Activated T-cell treated with anti-CD3 and anti-CD28 coated beads, Interleukin-2, amount 50 U/mL, for 48 hours (primary cell): ENCODE data around the gene AFF3.
A peak's percentile ranks its signal among the peaks of the same experiment; 100 is the strongest.

Experiments
- DNase-seq, 2 experiments: peaks; one replicate each; pipeline ENCODE4 v3.0.0-alpha.2; 2020

Gene AFF3

GRCh38 chr2:100066246-100066645 lies 76.1 kb downstream of the AFF3 start:
- DNase-seq = no peak

DNA sequence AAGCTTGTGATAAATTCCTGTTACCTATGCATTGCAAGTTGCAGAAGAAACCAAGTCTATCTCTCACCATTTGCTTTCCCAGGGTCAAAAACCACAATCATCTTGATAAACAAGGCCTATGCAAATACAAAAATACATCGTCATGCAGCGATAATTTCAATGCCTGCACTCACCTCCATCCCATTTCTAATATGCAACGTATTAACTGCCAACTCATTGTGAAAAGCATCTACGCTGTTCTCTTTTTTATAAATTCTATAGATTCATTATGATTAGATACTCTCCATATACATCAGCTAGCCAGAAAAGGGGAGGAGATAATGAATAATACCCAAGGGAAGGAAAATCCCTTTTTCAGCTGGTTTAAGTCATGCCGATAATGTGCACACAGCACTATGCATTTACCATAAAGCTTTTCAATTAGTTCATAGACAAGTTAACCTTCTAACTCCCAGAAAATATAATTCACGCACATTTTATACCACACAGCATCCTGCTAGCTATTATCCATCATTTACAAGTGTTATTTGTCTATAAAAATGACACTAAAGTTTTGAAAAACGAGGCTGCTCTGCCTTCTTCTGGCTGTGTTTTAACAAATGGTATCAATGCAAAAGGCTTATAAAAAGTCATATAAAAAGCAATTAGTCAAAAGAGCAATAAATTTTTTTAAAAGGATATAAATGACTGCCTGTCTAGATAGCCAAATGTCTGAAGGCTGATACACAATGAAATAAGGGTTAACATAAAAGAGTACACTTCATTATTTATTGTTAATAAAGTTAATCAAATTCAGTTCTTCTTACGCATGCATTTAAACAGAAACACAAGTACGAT lies 77.6 kb downstream of the AFF3 start:
- no peak for DNase-seq

DNA sequence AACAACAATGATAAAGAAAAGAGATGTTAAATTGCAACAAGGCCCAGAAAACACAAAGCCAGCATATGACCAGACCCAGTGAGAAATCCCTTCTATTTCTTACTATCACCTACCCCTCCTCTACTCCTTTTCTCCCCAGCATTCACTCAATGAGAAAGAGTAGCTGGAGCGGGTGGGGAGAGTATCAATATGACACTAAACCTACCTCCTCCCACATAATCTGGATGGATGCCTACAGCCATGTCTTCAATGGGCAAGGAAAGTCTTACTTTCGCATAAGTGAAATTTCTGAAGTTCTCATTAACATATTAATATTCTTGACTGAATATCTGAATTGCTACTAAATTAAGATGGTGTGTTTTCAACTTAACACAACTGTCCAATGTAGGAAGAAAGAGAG lies 78.2 kb downstream of the AFF3 start:
- DNase-seq = no peak

DNA sequence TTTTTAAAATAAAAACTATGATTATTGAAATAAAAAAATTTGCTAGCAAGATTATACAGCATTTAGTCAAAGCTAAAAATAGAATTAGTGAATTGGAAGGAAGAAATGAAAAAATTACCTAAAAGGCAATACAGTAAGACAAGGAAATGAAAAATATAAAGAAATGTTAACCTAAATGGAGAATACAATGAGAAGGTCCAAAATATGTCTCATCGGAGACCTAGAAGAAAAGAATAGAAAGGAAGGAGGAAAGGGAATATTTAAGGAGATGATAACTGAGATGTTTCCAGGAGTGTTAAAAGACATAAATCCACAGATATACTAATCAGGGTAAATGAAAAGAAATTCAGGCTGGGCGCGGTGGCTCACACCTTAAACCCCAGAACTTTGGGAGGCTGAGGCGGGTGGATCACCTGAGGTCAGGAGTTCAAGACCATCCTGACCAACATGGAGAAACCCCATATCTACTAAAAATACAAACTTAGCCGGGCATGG lies 78.9 kb downstream of the AFF3 start:
- no peak for DNase-seq

DNA sequence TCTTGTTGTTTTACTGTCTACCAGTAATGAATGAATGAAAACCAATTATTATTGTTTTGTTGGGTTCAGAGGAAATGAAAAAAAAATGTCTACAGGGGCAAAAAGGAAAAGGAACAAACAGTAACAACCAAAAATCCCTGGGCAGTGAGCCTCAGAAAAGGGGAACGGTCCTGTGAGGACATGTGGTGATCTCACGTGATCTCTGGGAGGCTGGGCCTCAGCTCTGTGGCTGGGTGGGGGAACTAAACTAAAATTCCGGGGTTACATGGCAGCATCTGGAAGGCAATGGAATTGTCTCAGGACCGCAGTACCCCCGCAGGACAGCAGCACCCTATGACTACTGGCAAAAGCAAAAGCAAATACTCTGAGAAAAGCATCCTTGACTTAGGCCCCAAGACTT lies 80.1 kb downstream of the AFF3 start:
- no peak for DNase-seq

GRCh38 chr2:100060875-100061274 lies 81.5 kb downstream of the AFF3 start:
- peak; percentile 44 to 47 for DNase-seq

DNA sequence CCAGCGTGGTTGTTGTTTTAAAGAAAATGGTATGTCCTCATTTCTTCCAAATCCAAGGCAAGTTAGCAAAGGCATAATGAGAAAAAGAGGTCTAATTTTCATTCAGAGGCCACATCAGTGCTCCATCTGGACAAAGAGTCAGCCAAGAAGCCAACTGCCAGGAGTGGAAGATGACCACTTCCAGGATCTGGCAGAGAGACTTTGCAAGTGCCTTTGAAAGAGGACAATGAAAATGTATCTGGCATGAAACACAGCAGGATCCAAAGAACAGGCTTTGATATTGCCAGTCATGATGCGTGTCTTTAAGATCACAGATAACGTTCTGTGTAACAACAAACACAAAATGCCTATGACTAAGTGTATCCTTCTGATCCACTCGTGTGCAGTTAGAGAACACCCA lies 82.8 kb downstream of the AFF3 start:
- DNase-seq = no peak

DNA sequence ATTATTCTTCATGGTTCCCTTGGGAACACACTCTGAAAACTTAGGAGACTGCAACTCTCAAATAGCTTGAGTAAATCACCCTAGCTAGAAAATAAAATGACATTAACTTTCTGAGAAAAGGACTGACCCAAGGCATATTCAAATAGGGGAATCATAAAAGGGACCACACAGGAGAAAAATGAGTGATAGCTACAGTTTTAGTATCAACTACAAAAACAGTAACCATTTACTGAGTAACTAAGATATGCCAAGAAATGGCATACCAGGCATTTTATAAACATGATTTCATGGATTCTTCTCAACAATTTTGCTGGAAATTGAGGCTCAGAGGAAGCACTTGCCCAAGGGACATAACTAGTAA lies 84.5 kb downstream of the AFF3 start:
- no peak for DNase-seq

GRCh38 chr2:100054426-100054825 lies 88.0 kb downstream of the AFF3 start:
- DNase-seq = no peak

DNA sequence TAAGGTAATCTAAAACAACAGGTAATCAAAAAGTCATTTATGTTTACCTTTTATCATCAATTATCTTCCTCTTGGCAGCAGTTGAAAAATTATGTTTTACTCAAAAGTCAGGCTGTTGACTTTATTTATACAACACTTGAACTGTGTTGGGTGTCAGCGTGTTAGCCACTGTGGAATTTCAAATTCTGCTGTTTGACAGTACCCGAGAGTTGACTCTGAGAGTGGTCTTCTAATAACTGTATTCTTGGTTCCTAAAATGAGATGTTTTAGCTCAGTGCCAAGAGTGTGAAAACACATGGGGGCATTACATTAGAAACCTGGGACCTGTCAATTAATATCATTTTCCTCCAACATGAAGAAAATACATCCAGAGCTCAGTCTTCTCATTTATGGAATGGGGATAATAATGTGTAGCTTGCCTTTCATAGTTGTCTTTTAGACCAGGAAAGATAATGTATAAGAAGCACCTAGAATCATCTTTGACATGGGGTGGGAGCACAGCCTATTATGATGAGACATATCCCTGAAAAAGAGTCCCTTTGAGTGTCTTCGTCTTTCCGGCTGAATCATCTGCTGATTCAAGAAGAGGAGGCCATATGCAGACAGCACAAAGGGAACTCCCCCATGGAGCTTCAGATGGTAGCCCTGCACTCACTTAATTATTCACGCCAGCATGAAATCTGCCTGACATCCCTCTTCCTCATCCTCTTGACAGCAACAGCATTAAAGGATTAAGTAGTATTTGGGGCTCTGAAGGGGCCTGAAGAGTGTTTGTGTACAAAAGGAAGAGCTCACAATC lies 89.1 kb downstream of the AFF3 start:
- DNase-seq = no peak

GRCh38 chr2:100052650-100053049 lies 89.7 kb downstream of the AFF3 start:
- DNase-seq = no peak

DNA sequence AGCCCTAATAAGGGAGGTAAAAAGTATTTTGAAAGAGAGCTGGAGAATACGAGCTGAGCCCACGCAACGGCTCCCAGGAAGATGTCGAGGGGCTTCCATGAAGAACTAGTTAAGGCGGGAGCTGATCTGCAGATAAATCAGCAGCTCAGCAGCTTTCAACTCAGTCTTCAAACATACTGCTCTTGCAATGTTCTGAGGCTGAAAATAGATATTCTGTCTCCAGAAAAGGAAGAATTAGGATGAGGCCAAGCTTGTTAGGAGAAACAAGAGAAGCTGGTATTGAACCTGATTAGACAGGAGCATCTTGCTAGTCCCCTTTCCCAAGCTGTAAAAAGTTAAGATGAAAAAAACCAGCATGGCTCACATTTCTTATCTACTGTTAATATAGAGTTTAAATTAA lies 91.1 kb downstream of the AFF3 start:
- DNase-seq = no peak

DNA sequence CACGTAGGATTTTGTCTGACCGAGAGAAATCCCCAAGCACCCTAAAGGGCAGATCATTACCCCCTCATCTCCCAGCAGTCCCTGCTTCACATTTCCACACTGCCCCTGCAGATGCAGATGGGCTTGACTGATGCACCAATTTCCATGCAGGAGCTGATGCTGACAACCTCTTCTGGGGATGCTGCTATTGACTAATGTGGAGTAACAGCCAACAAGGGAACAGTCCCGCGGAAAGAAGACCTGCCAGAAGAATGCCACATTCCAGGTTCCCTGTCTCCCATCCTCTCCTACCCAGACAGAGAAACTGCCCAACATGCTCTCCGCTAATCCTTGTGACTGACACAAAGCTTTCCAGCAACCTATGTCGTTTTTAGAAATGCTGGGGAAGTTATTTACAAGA lies 91.7 kb downstream of the AFF3 start:
- DNase-seq = no peak

- no peak for DNase-seq
Observed at GRCh38 chr2:100046961-100047947, 95.1 kb downstream of the AFF3 start.

DNA sequence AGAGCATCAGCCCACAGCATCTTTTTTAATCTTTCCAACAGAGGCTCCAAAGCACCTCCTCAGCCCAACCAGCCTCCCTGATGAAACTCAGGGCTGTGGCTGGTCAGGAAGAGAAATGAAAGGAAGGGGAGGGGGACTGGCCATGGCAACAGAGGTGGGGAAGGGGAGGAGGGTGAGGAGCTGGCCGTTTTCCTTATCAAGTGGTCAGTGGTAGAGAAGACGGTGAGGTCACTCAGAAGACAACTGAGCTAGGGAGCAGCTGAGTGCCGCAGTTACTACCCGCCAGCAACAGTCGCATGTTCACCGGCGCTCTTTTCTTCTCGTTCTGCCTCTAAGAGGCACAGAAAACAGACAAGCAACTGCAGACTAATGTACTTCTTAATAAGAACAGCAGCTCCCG lies 97.4 kb downstream of the AFF3 start:
- no peak for DNase-seq

DNA sequence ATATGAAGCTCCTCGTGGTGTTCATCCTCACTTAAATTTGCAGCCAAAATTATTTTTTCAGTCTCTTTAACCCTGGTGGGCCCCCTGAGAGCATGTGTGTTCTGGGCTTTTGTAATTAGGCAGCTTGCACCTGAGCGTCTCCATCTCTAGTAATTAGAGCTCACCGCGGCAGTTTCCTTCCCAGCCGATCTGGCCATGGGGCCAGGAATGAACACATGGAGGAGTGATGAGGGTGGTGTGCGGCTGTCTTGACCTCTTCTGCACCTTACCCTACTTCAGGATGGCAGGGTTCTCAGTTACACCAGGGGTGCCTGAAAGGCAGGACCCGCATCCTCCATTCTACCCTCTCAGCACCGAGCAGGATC lies 98.5 kb downstream of the AFF3 start:
- no peak for DNase-seq

DNA sequence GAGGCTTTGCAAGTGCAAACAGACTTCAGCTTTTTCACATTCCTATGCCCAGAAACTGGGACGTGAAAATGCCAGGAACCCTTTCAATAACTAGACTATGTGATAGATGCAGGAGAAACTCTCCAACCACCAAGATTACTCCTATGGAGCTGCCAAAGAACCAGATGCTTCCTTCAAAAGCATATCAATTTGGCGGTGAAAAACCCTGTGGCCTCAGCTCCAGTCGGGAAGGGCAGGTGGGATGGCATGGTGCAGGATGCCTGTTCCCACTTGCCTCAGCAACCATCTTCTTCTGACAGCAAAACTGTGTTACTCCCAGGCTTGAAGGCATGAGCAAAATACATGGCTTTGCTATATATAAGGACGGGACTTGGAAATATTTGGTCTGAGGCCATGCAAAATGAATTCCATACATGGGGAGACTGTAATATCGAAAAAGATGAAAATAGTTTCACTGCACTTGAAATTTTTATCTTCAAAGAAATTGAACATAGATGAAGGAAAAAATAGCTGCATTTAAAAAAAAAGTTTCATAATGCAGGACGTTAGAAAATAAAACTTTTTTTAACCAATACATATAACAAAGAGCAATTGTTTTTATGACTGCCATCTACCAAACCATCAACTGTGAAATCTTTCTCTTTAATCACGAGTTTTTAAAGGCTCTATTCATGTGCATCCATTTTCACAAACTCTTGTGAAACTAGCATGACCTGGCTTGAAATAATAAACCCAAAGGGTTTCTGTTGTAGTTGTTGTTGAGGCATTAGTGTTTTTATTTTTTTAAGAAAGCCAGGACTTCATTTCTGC lies 99.1 kb downstream of the AFF3 start:
- no peak for DNase-seq

- no peak for DNase-seq
Observed at GRCh38 chr2:100042562-100042961, 99.8 kb downstream of the AFF3 start.

DNA sequence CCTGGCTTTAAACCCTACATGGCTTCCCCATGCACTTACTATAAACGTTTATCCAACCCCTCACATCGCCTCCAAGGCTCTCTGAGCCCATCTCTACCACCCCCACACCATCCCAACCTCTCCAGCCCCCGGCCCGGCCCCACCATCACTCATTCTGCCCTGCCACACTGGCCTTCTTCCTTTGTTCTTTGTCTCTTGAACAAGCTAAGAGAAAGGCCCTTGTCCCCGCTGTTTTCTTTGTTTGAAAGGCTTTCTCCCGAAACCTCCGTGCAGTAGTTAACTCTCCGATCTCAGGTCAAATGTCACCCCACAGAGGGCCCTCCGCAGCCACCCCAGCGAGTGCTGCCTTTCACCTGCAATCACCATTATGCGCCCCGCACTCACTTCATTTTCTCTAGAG lies 100.4 kb downstream of the AFF3 start:
- no peak for DNase-seq

GRCh38 chr2:100041385-100041784 lies 101.0 kb downstream of the AFF3 start:
- DNase-seq = no peak

- no peak for DNase-seq
Observed at GRCh38 chr2:100040906-100041305, 101.5 kb downstream of the AFF3 start.

DNA sequence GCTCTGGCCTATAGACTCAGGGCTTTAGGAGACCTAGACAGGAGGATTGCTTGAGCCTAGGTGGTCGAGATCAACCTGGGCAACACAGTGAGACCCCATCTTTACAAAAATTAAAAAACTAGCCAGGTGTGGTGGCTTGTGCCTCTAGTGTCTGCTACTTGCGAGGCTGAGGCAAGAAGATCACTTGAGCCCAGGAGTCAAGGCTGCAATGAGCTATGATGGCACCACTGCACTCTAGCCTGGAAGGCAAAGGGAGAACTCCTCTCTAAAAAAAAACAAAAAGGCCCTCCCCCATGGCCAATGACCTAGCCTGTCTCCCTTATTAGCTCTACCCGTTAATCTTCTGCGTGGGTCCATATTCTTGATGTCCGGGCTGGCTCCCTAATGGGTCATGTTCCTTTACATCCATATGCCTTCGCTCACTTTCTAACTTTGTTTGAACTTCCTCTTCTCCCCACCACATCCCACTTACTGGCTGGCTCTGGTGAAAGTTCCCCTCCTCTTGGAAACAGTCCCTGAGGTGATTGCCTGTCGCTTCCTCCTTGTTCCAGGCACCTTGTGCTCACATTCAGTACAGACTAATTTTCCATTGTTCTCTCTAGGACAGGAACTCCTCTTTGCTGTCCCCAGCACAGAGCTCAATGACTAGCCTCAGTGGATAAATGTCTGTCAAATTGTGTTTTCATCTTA lies 103.0 kb downstream of the AFF3 start:
- no peak for DNase-seq
